Islet of Langerhans (tissue), 1 donor: ENCODE measurements around the gene APBA2.

ENCODE experiments used
- FAIRE-seq: peaks from one replicate; lab custom pipeline; 2011; peaks lifted over from hg19 to GRCh38; lab: Jason Lieb, UNC

The APBA2 gene

GRCh38 chr15:29120593-29121368 is 235.0 kb downstream of the APBA2 start:
- FAIRE-seq: no peak

DNA sequence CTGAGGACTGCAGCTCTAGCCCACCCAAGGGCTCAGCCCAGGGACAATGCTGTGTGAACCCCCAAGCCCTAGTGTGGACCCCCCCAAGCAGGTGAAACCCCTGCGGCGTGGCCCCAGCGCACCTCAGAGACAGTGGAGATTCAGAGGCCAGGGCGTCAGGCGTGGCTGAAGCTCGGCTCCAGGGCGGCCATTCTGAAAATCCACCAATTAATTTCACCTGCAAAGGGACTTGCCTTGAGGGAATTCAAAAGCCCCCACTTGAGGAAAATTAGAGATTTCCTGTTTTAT is 235.5 kb downstream of the APBA2 start:
- FAIRE-seq: no peak

- FAIRE-seq: no peak
These were observed 236.1 kb downstream of the APBA2 start for GRCh38 chr15:29121907-29122306.

- no peak for FAIRE-seq
These were observed 236.7 kb downstream of the APBA2 start for GRCh38 chr15:29122506-29122905.

DNA sequence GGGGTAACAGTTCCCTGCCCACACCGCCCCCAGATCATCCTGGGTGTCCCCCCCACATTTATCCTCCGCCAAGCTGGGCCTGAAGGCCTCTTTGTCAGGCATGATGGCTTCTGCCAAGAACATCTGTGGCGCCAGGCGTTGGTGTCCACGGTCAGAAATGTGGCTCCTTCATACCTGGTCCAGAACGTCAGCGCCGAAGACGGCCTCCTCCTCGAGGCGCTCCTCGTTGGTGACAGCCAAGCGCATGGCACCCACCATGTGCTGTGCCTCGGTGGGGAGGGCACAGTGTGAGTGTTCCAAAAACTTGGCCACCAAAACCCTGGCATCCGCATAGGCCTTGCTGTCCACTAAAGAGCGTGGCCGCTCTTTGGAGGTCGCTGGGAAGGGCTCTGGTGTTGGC is 237.4 kb downstream of the APBA2 start:
- no peak for FAIRE-seq

DNA sequence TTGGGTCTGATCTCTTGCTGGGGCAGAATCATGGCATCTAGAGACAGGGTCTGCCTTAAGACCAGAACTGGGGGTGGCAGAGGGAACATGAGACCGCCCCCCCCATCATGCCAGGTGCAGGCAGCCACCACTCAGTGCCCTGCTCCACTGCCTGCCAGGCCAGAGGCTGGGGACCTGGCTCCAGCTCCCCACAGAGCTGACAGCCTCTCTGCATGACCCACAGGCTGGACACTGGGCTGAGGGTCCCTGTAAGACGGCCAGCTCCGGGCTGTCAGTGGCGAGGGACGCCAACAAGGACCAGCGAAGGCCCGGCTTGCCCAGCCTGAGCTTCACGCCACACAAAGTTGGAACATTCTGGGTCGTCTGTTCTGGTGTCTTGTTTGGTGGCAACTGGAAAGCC is 238.2 kb downstream of the APBA2 start:
- no peak for FAIRE-seq

DNA sequence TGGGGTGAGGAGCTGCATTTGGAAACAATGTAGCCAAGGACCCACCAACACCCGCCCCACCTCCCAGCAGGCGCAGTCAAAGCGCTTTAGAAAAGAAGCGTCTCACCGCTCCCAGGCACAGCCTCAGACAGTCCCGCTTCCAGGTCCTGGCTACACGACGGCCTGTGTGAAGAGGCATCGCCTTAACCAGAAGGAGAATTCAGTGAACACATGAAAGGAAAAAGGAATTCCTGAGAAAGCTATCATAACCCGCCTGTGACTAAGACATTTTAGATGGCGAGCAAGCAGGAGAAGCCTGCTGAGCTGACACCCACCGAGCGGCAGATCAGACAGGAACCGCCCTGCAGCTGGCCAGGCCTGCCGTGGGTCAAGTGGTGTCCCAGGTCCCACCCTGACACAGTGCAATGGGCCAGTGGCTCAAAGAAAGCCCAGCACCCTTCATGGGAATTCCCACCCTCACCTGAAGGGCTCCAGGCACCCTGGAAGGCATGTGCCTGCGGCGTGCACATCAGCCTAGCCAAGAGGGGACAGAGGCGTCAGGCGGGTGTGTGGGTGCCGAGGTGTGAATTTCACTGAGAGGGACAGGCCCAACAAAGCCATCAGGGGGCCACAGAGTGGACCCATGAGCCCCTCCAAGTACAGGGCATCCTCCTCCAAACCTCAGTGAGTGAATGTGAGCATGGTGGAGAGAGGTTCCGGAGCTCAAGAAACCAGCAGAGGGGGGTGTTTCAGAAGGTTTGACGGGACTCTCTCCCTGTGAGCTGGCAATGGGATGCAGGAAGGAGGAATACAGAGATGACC is 239.0 kb downstream of the APBA2 start:
- no peak for FAIRE-seq

- no peak for FAIRE-seq
These were observed 239.8 kb downstream of the APBA2 start for GRCh38 chr15:29125382-29126207.

GRCh38 chr15:29126208-29126536 is 240.4 kb downstream of the APBA2 start:
- no peak for FAIRE-seq

DNA sequence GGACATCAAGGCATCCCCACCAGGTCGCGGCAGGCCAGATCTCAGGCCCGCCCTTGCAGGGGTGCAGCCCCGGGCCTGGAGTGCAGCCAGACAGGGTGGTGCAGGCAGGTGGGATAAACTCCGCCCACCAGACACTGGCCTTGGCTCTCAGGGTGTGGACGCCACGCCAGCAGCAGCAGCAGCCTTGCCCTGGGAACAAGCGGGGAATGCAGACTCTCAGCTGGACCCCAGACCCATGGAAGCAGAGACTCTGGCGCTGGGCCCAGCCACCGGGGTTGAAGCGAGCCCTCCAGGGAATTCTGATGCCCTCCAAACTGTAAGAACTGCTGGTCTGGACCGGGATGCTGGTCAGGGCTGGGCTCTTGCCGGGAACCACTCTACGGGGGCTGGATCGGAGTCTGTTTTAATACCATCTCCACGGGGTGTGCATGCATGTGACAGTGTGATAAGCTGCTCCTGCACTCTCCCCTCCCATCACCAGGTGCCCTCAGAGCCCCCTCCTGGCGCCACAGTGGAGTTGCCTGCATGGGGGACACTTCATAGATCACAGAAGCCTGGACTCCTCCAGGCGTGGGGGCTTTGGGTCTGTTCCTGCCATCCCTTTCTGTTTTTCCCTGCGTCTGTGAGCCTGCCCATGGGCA is 241.2 kb downstream of the APBA2 start:
- FAIRE-seq: no peak

DNA sequence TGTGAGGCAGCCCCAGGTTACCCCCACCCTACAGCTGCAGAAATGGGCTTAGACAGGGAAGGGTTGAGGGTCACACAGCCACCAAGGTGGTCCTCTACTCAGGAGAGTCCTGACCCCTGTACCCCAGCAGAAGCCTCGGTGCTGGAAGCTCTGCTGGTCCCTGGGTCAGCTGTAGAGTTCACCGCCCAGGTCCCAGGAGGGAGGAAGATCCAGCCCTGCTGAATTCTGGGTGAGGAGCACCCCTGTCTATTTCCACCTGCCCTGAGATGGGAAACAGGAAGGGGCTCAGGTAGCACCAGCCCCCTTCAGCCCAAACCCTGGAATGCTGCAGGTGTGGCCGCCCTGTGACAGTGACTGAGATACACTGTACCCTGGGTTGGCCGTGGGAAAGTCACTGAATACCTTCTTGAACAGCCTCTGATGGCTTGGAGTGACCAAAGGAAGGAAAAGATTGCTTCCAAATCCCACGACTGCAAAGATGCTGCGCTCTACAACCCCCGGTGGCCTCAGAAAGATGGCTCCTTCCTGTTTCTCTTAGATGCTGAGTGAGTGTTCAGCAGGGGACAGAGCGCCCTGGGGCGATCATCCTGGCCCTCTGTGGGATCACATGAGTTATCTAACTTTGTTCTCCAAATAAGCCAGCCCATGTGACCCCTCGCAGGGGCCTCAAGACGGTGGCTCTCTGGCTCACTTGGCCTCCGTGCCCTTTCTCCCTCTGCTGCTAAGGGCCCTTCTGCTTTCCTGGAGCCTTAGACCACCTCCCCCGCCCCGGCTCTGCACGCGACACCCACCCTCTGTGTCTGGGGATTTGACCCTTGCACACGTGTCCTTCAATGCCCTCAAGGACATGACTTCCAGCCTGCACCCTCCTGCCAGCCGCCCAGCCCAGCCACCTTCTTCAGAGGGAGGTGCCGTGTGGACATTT is 242.0 kb downstream of the APBA2 start:
- FAIRE-seq: no peak

GRCh38 chr15:29128671-29129070 is 242.9 kb downstream of the APBA2 start:
- FAIRE-seq: no peak

- FAIRE-seq: no peak
These were observed 243.4 kb downstream of the APBA2 start for GRCh38 chr15:29129221-29129620.

DNA sequence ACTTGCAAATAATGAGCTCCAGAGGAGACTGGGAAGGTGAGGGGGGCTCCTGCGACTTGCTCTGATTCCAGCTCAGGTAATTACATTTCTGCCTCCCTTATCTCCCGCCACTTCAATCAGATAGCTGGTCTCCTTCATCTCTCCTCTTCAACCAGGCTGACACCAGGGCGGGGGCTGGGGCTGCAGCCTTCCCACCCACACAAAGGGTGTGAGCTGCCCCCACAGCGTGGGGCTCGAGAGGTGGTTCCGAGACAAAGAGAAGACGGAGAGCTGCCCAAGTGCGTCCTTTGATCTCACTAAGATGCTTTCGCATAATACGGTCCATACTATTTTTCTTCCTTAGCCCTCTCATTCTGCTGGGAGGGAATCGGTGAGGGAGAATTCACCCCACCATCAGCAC is 244.2 kb downstream of the APBA2 start:
- no peak for FAIRE-seq

DNA sequence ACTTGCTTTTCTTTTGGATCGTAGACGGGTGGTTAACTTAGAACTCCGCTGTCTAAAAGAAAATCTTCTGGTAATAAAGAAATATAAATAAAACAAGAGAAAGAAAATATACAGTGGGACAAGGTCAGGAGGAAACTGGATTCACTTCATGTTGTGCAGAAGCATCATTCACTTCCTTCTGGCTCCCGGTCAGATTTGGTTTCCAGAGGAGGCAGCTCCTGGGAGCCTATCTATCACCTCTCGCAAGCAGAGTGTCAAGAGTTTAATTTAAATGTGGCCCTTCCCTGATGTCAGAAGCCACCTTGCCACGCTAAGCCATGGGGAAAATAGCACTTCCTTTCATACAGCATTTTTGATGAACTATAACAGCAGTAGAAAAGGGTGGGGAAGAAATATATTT is 244.7 kb downstream of the APBA2 start:
- FAIRE-seq: no peak

GRCh38 chr15:29130951-29131839 is 245.4 kb downstream of the APBA2 start:
- no peak for FAIRE-seq

DNA sequence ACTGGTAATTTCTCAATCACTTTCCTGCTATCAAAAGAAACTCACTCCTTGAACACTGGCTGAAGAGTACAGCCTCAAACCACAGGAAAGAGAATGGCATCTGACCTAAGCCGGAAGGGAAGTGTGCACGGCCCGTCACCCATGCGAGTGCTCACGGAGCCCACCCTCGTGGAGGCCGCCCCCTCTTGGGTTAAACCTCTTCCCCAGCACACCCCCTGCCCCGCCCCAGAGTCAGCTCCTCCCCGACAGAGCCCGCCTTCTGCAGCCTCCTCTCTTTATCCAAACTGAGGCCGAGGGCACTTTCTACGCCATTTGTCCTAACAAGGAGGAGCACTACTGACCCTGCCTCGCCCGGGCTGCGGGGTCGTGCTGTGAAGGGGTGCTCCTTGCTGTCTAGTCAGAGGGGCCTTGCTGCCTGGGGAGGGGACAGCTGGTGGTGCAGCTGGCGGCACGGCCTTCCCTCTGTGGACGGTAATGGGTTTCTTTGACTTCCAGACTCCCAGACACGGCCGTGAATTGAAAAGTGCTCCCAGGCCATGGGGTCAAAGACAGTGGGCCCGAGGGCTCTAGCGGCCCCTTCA is 246.2 kb downstream of the APBA2 start:
- FAIRE-seq: no peak

- no peak for FAIRE-seq
These were observed 247.0 kb downstream of the APBA2 start for GRCh38 chr15:29132735-29133181.

- no peak for FAIRE-seq
These were observed 247.5 kb downstream of the APBA2 start for GRCh38 chr15:29133321-29133720.

DNA sequence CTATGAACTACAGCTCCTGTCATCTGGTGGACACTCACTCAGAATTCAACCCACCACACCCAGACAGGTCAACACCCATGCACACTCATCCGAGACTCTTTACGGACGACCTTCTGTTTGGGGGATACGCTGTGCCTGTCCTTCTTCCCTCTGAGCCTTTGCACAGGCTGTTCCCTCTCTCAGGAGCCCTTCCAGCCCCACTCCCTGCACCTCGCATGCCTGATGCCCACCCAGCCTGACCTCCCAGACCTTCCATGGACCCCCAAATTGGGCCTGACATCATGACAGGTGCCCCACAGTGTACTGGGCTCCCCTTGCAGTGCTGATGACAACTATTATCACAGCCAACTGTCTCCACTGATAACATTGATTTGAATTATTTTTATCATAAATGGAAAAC is 248.0 kb downstream of the APBA2 start:
- FAIRE-seq: no peak
